HG03025 (cell line): Measurements from ENCODE around the gene GRIN3A.
"Not testable (repeated sequence)": the region's sequence is repeated elsewhere in the genome, so short reads cannot be mapped to it uniquely, and the experiment has no call there.

Experiments used
- ATAC-seq: cut with Tn5 transposase; IDR thresholded peaks from one replicate; pipeline ENCODE4 v1.9.1; 2021; ENCODE audit warnings: mild to moderate bottlenecking, moderate library complexity; ENCODE audit not compliant: unreplicated experiment, low FRiP score

Gene GRIN3A

GRCh38 chr9:101585740-101586139 lies 152.7 kb downstream of the GRIN3A start:
- ATAC-seq, result no peak

- ATAC-seq, result no peak
Observed at GRCh38 chr9:101582553-101582952, 155.9 kb downstream of the GRIN3A start.

- no peak for ATAC-seq
Observed at GRCh38 chr9:101579711-101580545, 158.5 kb downstream of the GRIN3A start.

GRCh38 chr9:101578378-101578777 lies 160.1 kb downstream of the GRIN3A start:
- peak; percentile 73 for ATAC-seq

- no peak for ATAC-seq
Observed at GRCh38 chr9:101574731-101575333, 163.6 kb downstream of the GRIN3A start.

- no peak for ATAC-seq
Observed at GRCh38 chr9:101572316-101572715, 166.1 kb downstream of the GRIN3A start.

GRCh38 chr9:101571114-101571513 lies 167.3 kb downstream of the GRIN3A start:
- no peak for ATAC-seq

GRCh38 chr9:101569741-101570501 lies 168.5 kb downstream of the GRIN3A start:
- ATAC-seq, result no peak

GRCh38 chr9:101567725-101568350 lies 170.6 kb downstream of the GRIN3A start:
- no peak for ATAC-seq

GRCh38 chr9:101566904-101567724 lies 171.3 kb downstream of the GRIN3A start:
- ATAC-seq, result no peak

GRCh38 chr9:101564252-101564651 lies 174.2 kb downstream of the GRIN3A start:
- no peak for ATAC-seq

GRCh38 chr9:101562966-101563365 lies 175.5 kb downstream of the GRIN3A start:
- ATAC-seq, result no peak

GRCh38 chr9:101561740-101562139 lies 176.7 kb downstream of the GRIN3A start:
- no peak for ATAC-seq

GRCh38 chr9:101549472-101550098 lies 188.9 kb downstream of the GRIN3A start:
- ATAC-seq, result not testable (repeated sequence)

- no peak for ATAC-seq
Observed at GRCh38 chr9:101543098-101543735, 195.2 kb downstream of the GRIN3A start.

GRCh38 chr9:101540069-101540468 lies 198.4 kb downstream of the GRIN3A start:
- no peak for ATAC-seq

GRCh38 chr9:101536938-101537337 lies 201.5 kb downstream of the GRIN3A start:
- no peak for ATAC-seq

- ATAC-seq, result no peak
Observed at GRCh38 chr9:101536351-101536750, 202.1 kb downstream of the GRIN3A start.
